Raji (cell line): Measurements from ENCODE around the gene RPS6KC1.

ENCODE experiments used
- POLR2A ChIP-seq: IDR thresholded peaks from 2 replicates; pipeline ENCODE4 v1.6.1; 2011; ENCODE audit warnings: low read depth, low read length, control low read depth; ENCODE audit not compliant: insufficient read depth

Gene RPS6KC1

GRCh38 chr1:213123087-213123486 is 72.0 kb downstream of the RPS6KC1 start:
- no peak for TF ChIP-seq POLR2A

DNA sequence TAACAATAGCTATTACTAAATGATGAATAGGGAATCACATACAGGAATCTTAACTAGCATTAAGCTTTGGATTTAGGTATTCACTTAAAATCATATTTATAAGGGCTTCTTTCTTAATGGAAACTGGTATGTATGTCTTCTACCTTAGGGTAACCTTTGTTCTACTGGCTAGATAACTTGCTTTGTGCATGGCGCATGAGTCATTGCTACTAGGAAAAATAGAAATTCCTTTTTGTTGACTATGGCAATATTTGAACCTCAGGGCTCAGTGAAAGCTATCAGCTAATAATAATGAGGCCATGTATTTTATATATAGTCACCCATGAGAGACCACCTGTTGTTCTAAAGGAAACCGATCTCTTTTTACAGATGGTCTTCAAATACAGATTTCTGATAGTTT is 72.5 kb downstream of the RPS6KC1 start:
- no peak for TF ChIP-seq POLR2A

DNA sequence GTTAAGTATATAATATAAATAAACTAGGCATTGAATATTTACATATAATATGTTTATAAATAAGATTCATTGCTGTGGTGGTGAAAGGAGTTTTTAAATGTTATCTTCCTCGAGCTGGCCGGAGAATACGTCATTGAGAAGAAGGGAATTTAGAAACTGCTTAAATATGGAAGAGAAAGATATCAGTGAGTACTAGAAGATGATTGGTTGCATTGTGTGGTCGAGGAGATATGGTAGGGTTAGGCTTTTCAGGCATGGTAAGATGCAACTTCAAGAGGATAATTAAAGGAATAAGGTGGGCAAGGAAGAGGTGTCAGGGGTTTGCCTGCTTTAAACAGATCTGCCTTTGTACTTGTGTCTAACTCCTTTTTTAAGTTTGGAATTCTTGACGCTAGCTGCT is 73.5 kb downstream of the RPS6KC1 start:
- TF ChIP-seq POLR2A: no peak

DNA sequence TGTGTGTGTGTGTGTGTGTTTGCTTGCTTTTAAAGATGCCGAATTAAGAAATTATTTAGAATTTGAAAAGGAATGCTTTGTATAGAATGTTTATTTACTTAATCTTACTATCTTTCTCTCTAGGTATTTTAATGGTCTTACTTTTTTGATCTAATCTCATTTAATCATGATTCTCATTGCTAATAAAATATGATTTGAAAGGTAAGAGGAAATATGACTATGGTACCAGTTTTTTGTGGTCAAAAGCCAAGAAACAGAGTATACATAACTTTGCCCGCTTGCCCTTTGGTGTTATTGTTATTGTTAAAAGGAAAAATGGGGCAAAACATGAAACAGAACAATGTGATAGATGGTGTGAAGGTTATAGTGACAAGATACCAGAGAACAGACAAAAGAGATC is 74.6 kb downstream of the RPS6KC1 start:
- TF ChIP-seq POLR2A: no peak

- TF ChIP-seq POLR2A: no peak
Measured at GRCh38 chr1:213127074-213127473, 76.0 kb downstream of the RPS6KC1 start.

- no peak for TF ChIP-seq POLR2A
Measured at GRCh38 chr1:213131851-213132655, 81.0 kb downstream of the RPS6KC1 start.

DNA sequence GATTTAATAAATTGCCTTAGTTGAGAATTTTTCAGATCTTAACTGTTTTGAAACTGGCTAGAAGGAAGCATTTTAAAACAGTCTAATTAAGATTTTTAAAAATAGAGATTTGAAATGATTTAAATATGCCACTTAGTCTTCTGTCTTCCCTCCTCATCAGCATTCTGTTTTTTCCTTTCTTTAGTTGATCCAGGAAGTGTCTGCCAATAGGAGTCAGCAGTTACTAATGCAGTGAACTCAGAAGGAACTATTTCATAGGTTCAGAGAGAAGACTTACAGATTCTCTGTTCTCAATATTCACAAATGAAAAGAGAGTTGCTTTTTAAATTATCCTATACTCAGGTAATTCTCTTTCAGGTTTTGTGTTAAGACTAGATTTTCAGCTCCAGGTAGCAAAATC is 84.5 kb downstream of the RPS6KC1 start:
- no peak for TF ChIP-seq POLR2A

- no peak for TF ChIP-seq POLR2A
Measured at GRCh38 chr1:213136190-213136917, 85.3 kb downstream of the RPS6KC1 start.

- TF ChIP-seq POLR2A: no peak
Measured at GRCh38 chr1:213138391-213138790, 87.3 kb downstream of the RPS6KC1 start.

GRCh38 chr1:213138892-213139291 is 87.9 kb downstream of the RPS6KC1 start:
- TF ChIP-seq POLR2A: no peak

- TF ChIP-seq POLR2A: no peak
Measured at GRCh38 chr1:213148905-213149304, 97.9 kb downstream of the RPS6KC1 start.

DNA sequence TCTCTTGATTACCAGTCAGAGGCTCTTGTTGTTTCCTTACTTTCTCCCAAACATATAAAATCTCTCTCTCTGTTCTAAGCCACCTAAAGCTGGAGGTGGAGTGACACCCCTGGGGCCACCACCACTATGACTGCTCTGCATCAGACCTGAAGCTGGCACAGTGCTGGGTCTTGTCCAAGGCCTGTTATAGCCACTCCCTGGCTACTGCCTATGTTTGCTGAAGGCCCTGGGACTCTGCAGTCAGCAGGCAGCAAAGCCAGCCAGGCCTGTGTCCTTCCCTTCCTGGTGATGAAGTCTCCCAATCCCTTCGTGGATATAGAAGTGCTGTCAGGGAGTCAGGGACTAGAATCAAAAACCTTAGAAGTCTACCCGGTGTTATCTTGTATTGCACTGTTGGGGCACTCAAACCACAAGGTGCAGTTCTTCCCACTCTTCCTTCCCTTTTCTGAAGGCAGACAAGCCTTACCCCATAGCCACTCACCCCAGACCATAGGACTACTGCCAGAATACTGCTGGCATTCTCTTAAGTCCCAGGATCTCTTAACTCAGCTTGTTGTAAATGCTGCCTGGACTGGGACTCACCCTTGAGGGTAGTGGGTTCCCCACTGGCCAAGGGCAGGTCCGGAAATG is 103.1 kb downstream of the RPS6KC1 start:
- TF ChIP-seq POLR2A: no peak

DNA sequence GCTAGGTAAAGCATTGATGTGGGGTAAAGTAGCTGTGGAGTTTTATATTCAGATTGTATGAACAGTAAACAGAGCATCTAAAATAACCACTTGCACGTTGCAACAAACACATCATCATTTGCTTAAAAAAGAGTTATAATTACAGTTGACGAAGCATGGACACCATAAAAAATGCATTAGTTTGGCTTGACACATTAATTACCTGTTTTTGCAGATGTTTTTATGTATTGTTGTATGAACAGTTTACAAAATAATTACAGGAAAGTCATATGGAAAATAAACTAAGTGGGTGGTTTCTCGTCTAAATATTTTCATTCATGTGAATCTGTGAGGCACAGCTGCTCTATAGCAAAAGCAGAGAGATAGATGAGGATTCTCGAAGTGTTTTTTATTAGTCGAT is 108.3 kb downstream of the RPS6KC1 start:
- no peak for TF ChIP-seq POLR2A

DNA sequence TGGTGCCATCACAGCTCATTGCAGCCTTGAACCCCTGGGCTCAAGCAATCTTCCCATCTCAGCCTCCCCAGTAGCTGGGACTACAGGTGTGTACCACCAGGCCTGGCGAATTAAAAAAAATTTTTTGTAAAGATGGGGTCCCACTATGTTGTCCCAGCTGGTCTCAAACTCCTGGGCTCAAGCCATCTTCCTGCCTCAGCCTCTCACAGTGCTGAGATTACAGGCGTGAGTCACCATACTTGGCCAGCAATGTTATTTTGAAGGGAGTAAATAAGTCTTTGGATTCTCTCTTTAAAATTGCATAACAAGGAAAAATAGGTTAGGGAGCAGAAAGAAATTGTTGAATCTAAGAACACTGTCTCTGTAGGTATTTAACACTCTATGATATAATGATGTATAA is 111.3 kb downstream of the RPS6KC1 start:
- no peak for TF ChIP-seq POLR2A

DNA sequence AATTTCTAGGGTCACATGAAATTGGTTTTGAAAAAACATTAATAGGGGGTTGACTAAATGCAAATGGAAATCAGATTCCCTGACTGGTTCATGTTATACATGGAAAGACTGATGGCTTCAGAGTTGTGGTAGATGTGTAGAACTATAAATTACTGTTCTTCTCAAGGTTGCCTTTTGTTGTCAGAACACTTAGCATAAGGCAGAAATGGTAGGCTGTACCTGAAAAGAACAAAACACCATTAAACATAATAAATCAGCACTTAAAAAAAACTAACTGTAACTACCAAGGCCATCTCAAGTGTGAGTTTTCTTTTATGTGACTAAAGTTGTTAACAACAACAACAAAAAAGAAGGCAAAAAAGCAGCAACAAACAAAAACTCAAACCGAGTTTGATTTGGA is 111.8 kb downstream of the RPS6KC1 start:
- no peak for TF ChIP-seq POLR2A

DNA sequence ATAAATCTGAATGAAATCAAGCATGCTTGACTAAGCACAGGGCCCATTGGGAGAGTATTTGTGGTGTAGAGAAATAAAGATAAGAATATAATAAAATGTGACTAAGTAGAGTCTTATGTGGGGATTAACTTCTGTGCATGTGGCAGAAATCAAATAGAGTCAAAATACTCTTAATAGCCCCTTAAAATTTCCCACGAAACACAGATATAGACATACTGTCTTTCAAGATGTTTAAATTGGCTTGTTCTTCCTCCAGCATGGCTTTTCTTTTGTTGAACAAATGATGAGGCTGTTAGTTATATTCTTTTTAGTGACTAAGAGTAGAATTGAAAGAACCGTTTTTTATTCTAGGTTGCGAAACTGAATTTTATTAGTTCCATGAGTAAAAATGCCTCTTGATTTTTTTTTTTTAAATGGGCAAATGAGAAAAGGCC is 112.3 kb downstream of the RPS6KC1 start:
- TF ChIP-seq POLR2A: no peak
